K562 treated with DMSO at 1 percent for 48 hours (cell line): ENCODE results near the gene MAPK12. TPM values are rescaled to one million over a fixed set of nuclear protein-coding genes. Genes with fewer than 3 reads are reported as not detected.

ENCODE experiments used
- total RNA-seq: library from RNA; unstranded; fragments of 300-600 nt; gene quantifications from 2 replicates; pipeline ENCODE4 v1.2.3, GENCODE V29; 2022; ENCODE audit warnings: low replicate concordance; ENCODE audit errors: extremely low read depth

MAPK12 gene
- total RNA-seq, result not detected in 2 replicates

DNA sequence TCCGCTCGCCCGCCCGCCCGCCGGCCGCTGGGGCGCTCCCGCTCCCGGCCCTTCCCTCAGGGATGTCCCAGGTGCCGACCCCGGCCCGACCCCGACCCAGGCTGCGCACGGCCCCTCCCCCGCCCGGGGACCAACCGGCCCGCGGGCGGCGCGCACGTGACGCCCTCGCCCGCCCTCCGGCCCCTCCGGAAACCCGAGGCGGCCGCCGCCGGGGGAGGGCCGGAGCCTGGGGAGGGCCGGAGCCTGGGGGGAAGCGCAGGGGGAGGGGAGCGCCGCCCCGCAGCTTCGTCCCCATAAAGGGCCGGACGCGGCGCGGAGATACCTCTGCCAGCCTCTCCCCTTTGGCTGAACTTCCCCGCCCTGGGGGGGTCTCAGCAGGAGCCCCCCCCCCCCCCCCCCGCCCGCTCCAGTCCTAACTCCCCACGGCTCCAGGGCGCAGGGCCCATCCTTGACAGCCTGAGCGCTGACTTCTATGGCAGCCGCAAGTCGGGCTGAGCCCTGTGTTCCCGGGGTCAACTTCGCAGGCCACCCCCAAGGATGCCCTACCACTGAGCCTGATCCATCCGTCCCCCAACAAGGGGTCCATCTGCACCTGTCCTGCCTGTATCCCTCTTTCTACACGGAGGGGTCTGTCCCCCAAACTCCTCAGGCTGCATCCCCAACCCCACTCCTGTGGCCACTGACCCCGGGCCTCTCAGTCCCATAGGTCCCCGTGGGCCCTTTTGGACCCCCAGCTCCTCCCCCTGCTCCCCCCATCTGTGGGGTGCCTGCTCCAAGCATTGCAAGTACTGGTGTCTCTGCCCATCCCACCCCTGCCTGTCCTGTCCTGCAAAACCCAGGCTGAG, at the start of gene MAPK12:
MAPK12 (minus strand) TSS at position 69 of the 845 bp plus-strand sequence. CDS start 174 bp downstream, outside the sequence.

DNA sequence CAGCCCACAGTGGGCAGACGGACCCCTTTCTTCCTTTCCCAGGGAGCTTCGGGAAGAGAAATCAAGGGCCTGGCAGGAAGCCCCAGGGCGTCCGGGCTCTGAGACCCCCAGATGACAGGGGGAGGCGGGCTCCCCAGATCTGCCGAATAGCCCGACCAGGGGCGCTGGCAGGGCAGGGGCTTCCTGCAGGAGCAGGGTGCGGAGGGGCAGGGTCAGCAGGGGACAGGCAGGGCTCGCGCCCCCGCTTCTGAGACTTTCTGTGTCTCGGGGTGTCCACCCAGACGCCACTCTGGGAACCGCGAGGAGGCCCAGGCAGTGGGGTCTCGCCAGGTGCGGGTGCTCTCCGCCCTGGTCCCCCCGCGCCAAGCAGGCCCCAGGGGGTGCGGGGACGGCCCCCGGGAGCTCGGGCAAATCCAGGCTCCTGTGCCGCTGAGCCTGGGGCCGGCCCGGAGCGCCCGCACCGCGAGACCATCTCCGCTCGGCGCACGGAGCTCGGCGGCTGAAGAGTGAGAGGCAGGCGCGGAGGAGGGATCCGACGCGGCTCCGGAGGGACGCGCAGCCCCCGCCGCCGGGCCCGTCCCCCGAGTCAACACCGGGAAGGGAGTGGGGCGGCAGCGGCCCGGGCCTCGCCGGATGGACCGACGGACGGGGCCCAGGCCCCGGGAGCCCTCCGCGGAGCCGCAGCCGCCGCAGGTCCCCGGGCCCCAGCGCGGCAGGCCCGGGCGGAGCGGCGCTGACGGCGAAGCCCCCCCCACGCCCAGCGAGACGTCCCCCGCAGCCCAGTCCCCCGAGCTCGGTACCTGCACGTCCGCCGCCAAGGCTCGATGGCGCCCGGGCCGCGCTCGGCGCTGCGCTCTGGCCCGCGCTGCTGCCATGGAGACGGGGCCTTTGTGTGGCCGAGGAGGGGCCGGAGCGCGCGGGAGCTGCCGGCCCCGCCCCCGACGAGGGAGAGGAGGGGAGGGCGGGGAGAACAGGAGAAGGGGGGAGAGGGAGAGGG, 45.6 kb upstream of the MAPK12 start, which contains the start of gene PLXNB2:
PLXNB2 (minus strand) TSS at position 894 of the 997 bp plus-strand sequence. CDS start 17,062 bp downstream, outside the sequence.

DNA sequence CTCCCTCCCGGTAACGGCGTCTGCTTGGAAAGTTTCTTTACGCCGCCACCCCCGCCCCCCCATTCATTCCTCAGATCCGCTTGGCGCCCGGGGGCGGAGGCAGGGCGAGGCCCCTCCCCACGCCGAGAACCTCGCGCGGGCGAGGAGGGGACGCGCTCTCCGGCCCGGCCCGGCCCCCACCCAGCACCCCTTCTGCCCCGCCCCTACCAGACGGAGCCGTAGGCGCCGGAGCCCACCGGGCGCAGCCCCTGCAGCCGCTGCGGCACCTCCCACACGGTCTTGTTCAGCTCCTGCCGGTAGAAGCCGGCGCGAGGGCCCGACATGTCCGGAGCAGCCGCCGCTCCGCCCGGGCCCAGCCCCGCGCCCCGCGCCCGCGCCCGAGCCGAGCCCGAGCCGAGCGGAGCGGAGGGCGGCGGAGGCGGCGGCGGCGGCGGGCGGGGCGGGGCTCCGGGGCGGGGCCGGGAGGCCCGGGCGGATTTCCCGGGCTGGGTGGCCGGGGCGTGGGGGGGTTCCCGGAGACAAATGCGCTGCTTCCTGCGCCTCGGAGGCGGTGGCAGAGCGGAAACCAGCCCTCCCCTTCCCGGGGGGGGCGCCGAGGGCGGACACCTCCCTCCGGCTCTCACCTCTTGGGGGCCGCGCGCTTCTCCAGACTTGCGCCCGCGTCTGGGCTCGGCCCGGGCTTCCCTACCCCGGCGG, 8.6 kb upstream of the MAPK12 start, which contains the start of gene MAPK11:
MAPK11 (minus strand) TSS at position 411 of the 696 bp plus-strand sequence; CDS start at position 323, 88 bp downstream.

DNA sequence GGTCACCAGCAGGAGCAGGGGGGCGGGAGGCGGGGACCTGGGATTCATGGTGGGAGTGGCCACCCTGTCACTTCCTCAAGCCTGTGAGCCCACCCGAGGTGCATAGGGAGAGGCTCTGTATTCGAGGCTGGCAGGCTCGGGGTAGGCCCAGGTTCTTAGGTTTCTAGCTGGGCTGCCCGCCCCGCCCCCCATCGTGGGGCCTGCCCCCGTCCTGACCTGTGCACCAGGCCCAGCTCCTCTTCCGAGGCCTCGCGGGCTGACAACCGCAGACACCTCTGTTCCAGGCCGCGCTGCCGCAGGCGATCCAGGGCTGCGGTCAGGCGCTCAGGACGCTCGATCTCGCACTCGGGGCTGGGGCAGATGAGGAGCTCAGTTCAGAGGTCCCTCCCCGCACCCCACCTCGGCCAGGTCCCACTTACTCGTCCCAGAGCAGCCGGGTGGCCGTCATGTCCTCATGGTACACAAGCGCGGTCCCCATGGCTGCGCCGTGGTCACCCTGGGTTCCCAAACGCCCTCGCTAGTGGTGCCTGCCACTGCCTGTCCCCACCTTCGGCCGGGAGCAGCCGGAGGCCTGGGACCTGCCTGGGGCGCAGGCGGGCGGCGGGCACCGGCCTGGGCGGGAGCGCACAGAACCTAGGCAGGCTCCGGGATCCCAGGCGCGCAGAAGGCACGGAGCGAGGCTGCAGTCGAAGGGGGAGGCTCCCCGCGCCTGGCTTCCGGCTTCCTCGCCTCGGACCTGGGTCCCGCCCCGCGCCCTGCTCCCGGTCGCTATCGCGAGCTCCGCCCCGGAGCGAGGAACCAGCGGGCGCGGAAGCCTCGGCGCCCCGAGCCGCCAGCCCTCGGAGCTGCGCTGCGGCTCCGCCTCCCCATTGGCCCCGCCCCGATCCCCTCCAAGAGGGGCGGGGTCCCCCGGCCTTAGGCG, 10.7 kb downstream of the MAPK12 start, which contains the start of gene HDAC10:
HDAC10 (minus strand) TSS at position 711 of the 922 bp plus-strand sequence; CDS start at position 478, 233 bp downstream.

DNA sequence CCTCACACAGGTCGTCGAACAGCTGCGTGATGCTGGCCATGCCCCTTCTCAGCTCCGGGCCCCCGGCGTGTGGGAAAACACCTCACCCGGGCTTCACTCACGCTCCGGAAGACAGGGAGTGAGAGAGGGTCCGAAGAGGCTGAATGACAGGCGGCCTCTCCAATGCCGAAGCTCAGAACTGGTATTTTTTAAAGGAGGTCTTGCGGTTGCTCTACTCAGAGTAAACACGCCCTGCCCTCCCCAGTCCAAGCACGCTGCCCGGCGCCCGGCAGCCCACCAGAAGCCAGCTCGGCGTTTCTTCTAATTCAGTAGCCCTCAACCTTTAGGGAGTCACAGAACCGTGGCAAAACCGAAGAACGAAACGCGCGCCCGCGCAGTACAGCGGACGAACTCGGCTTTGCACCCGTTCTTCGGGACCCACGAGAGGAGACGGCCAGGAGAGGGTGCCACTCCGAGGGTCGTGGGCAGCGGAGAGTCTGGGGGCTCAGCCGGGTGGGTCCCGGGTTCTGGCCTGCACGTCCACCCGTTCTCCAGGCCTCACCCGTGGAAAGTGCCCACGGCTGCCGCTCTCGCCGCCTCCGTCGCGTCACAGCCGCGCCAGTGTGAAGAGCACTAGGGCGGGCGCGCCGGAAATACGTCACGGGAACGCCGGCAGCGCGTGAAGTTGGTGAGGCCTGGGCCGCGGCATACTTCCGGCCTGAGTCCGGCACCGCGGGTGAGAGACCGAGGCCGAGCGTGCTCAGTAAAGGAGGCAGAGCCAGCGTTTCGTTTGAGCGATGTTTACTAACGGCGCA, 16.9 kb downstream of the MAPK12 start, which contains the start of gene TUBGCP6:
TUBGCP6 (minus strand) TSS at position 604 of the 794 bp plus-strand sequence; CDS start at position 40, 564 bp downstream.

Other genes with a start within 250 kb of the MAPK12 start
- gene IL17REL, start 248.9 kb downstream of the MAPK12 start, total RNA-seq, result not detected in 2 replicates
- gene TTLL8, start 203.4 kb downstream of the MAPK12 start, total RNA-seq, result not detected in 2 replicates
- not detected in 2 replicates for gene MLC1, start 176.3 kb downstream of the MAPK12 start, total RNA-seq
- gene MOV10L1, start 171.7 kb downstream of the MAPK12 start, total RNA-seq, result not detected in 2 replicates
- not detected in 2 replicates for gene PANX2, start 91.0 kb downstream of the MAPK12 start, total RNA-seq
- 180 TPM in 1 of 2 replicates, not detected in the other for gene TRABD, start 75.8 kb downstream of the MAPK12 start, total RNA-seq
- not detected in 2 replicates for gene SELENOO, start 60.7 kb downstream of the MAPK12 start, total RNA-seq
- gene TUBGCP6, start 16.7 kb downstream of the MAPK12 start, total RNA-seq, result not detected in 2 replicates
- gene HDAC10, start 10.4 kb downstream of the MAPK12 start, total RNA-seq, result not detected in 2 replicates
- not detected in 2 replicates for gene MAPK11, start 8.7 kb upstream of the MAPK12 start, total RNA-seq
- gene PLXNB2, start 46.0 kb upstream of the MAPK12 start, total RNA-seq, result not detected in 2 replicates
- gene DENND6B, start 65.3 kb upstream of the MAPK12 start, total RNA-seq, result not detected in 2 replicates
- gene PPP6R2, start 81.6 kb upstream of the MAPK12 start, total RNA-seq, result 112 TPM in 1 of 2 replicates, not detected in the other
- 58.0 TPM in 1 of 2 replicates, not detected in the other for gene SBF1, start 213.4 kb upstream of the MAPK12 start, total RNA-seq
- not detected in 2 replicates for gene ADM2, start 219.9 kb upstream of the MAPK12 start, total RNA-seq
- not detected in 2 replicates for gene MIOX, start 225.2 kb upstream of the MAPK12 start, total RNA-seq
- gene LMF2, start 246.0 kb upstream of the MAPK12 start, total RNA-seq, result not detected in 2 replicates
- not detected in 2 replicates for gene NCAPH2, start 246.5 kb upstream of the MAPK12 start, total RNA-seq